GM13976 (cell line): ENCODE data around the gene C18orf63.
"Not testable (repeated sequence)": the region's sequence is repeated elsewhere in the genome, so short reads cannot be mapped to it uniquely, and the experiment has no call there.

Experiments used
- DNase-seq: peaks from one replicate; pipeline ENCODE4 v3.0.0; 2012; ENCODE audit warnings: low spot score
- CTCF ChIP-seq: IDR thresholded peaks from 2 replicates; pipeline ENCODE4 v1.5.1; 2012; ENCODE audit warnings: borderline replicate concordance, mild to moderate bottlenecking; ENCODE audit not compliant: insufficient read depth; ENCODE audit errors: extremely low read depth, missing control alignments, control extremely low read depth
- in situ Hi-C: fragments of 300-500 bp; cut with MboI; formaldehyde crosslinking; loops from one replicate; pipeline ENCODE4 v1.12.0; 2022; ENCODE audit warnings: low sequenced_read_pairs, mixed read lengths, inconsistent platforms; ENCODE audit not compliant: unreplicated experiment

Gene C18orf63

GRCh38 chr18:74290021-74290420 lies 25.6 kb upstream of the C18orf63 start:
- TF ChIP-seq CTCF, result no peak
- DNase-seq, result no peak
- in situ Hi-C loops, result no loop called here

GRCh38 chr18:74290794-74291471 lies 24.7 kb upstream of the C18orf63 start:
- in situ Hi-C loops, result no loop called here
- TF ChIP-seq CTCF, result no peak
- peak; percentile 34 for DNase-seq

- no peak for TF ChIP-seq CTCF
- in situ Hi-C loops, result no loop called here
These were observed 24.2 kb upstream of the C18orf63 start for GRCh38 chr18:74291472-74291770.

GRCh38 chr18:74291771-74292540 lies 23.7 kb upstream of the C18orf63 start, which contains the start of gene CYB5A:
TSS of gene CYB5A (minus strand) at chr18:74291963. CDS start at chr18:74291875, 88 bp downstream.
- in situ Hi-C loops, result no loop called here
- DNase-seq, result peak; percentile 100
- TF ChIP-seq CTCF, result no peak

More at GRCh38 chr18:74291472-74291770, 24.2 kb upstream of the C18orf63 start:
- DNase-seq, result no peak

- TF ChIP-seq CTCF, result no peak
- peak; percentile 8 for DNase-seq
- in situ Hi-C loops, result no loop called here
These were observed 23.1 kb upstream of the C18orf63 start for GRCh38 chr18:74292541-74292858.

GRCh38 chr18:74292982-74293381 lies 22.7 kb upstream of the C18orf63 start:
- DNase-seq, result peak; percentile 2
- in situ Hi-C loops, result not testable (repeated sequence)

GRCh38 chr18:74294526-74294925 lies 21.1 kb upstream of the C18orf63 start:
- in situ Hi-C loops, result no loop called here
- TF ChIP-seq CTCF, result no peak
- DNase-seq, result no peak
